ENCODE measurements around the gene DENND4B. TPM values are rescaled to one million over a fixed set of nuclear protein-coding genes. Genes with fewer than 3 reads are reported as not detected.
"Not testable (repeated sequence)": the region's sequence is repeated elsewhere in the genome, so short reads cannot be mapped to it uniquely, and the experiment has no call there.

The DENND4B gene
- total RNA-seq, result 100 to 1,000 TPM in 1 of 2 donors, 10 to 100 TPM in 1; 98.0 to 130 TPM

GRCh38 chr1:153946622-153947241 lies at the start of gene DENND4B:
Gene DENND4B (minus strand): TSS chr1:153946718. CDS start chr1:153944374, 2,344 bp downstream.
- Mint-ChIP-seq H3K4me1 (peaks cover 30% of the 10 kb centered on the region), H3K27ac (peak within 1 kb of the TSS; percentile 96), H3K4me3 (peak within 1 kb of the TSS; percentile 90), H3K27me3 (no peaks in the 10 kb centered on the region), H3K9me3 (no peaks in the 10 kb centered on the region), H3K36me3 (ENCODE audit: low read depth) (peaks cover 86% of the 10 kb centered on the region)
- ATAC-seq (replicated peaks), result peak; percentile 71

GRCh38 chr1:153995640-153996039 lies 49.1 kb upstream of the DENND4B start:
- Mint-ChIP-seq H3K9me3 (no peaks in the 10 kb centered on the region), H3K4me3 (no peak overlapping the region), H3K4me1 (peaks cover 14% of the 10 kb centered on the region), H3K36me3 (ENCODE audit: low read depth) (peaks cover 54% of the 10 kb centered on the region), H3K27ac (peak overlapping the region; percentile 75), H3K27me3 (no peaks in the 10 kb centered on the region)
- no peak for ATAC-seq (replicated peaks)

GRCh38 chr1:153995202-153995601 lies 48.7 kb upstream of the DENND4B start:
- peak overlapping the region; percentile 75 for H3K27ac Mint-ChIP-seq
- peaks cover 57% of the 10 kb centered on the region for H3K36me3 Mint-ChIP-seq (ENCODE audit: low read depth)
- H3K4me1 Mint-ChIP-seq, result peaks cover 18% of the 10 kb centered on the region
- no peak overlapping the region for H3K4me3 Mint-ChIP-seq
- H3K27me3 Mint-ChIP-seq, result no peaks in the 10 kb centered on the region
- H3K9me3 Mint-ChIP-seq, result no peaks in the 10 kb centered on the region
- no peak for ATAC-seq (replicated peaks)

- Mint-ChIP-seq H3K36me3 (ENCODE audit: low read depth) (peaks cover 57% of the 10 kb centered on the region), H3K27me3 (no peaks in the 10 kb centered on the region), H3K9me3 (no peaks in the 10 kb centered on the region), H3K4me3 (peak overlapping the region; percentile 88), H3K4me1 (peaks cover 19% of the 10 kb centered on the region), H3K27ac (peak overlapping the region; percentile 94)
- ATAC-seq (replicated peaks), result no peak
These were observed 45.3 kb upstream of the DENND4B start for GRCh38 chr1:153991806-153992205.

- Mint-ChIP-seq H3K27me3 (no peaks in the 10 kb centered on the region), H3K36me3 (ENCODE audit: low read depth) (peaks cover 57% of the 10 kb centered on the region), H3K4me1 (peaks cover 19% of the 10 kb centered on the region), H3K9me3 (no peaks in the 10 kb centered on the region), H3K4me3 (peak overlapping the region; percentile 88), H3K27ac (peak overlapping the region; percentile 94)
- ATAC-seq (replicated peaks), result no peak
These were observed 44.7 kb upstream of the DENND4B start for GRCh38 chr1:153991151-153991630.

- Mint-ChIP-seq H3K27ac (peak within 1 kb of the TSS; percentile 94), H3K4me1 (peaks cover 19% of the 10 kb centered on the region), H3K27me3 (no peaks in the 10 kb centered on the region), H3K9me3 (no peaks in the 10 kb centered on the region), H3K36me3 (ENCODE audit: low read depth) (peaks cover 53% of the 10 kb centered on the region), H3K4me3 (peak within 1 kb of the TSS; percentile 88)
- peak; percentile 94 for ATAC-seq (replicated peaks)
These were observed 44.1 kb upstream of the DENND4B start, which contains the start of gene RPS27 for GRCh38 chr1:153990468-153991150. Gene RPS27 (plus strand): TSS chr1:153990762. CDS start chr1:153990797, 35 bp downstream.

- Mint-ChIP-seq H3K4me3 (peak overlapping the region; percentile 65), H3K4me1 (peaks cover 16% of the 10 kb centered on the region), H3K9me3 (no peaks in the 10 kb centered on the region), H3K36me3 (ENCODE audit: low read depth) (peaks cover 23% of the 10 kb centered on the region), H3K27ac (peak overlapping the region; percentile 61), H3K27me3 (no peaks in the 10 kb centered on the region)
- ATAC-seq (replicated peaks), result no peak
These were observed 41.1 kb upstream of the DENND4B start for GRCh38 chr1:153987621-153988020.

- Mint-ChIP-seq H3K36me3 (ENCODE audit: low read depth) (peaks cover 8% of the 10 kb centered on the region), H3K4me1 (peaks cover 6% of the 10 kb centered on the region), H3K27ac (peak within 1 kb of the TSS; percentile 61), H3K4me3 (peak within 1 kb of the TSS; percentile 65), H3K27me3 (no peaks in the 10 kb centered on the region), H3K9me3 (no peaks in the 10 kb centered on the region)
- no peak for ATAC-seq (replicated peaks)
These were observed 39.6 kb upstream of the DENND4B start, which contains the start of gene RAB13 for GRCh38 chr1:153985941-153986761. Gene RAB13 (minus strand): TSS chr1:153986339. CDS start chr1:153986236, 103 bp downstream.

- H3K36me3 Mint-ChIP-seq (ENCODE audit: low read depth), result peaks cover 1% of the 10 kb centered on the region
- no peak for ATAC-seq (replicated peaks)
- peaks cover 3% of the 10 kb centered on the region for H3K4me1 Mint-ChIP-seq
- H3K4me3 Mint-ChIP-seq, result peak overlapping the region; percentile 28
- H3K27ac Mint-ChIP-seq, result no peak overlapping the region
- no peaks in the 10 kb centered on the region for H3K9me3 Mint-ChIP-seq
- H3K27me3 Mint-ChIP-seq, result no peaks in the 10 kb centered on the region
These were observed 38.9 kb upstream of the DENND4B start for GRCh38 chr1:153985341-153985912.

- no peak for ATAC-seq (replicated peaks)
- Mint-ChIP-seq H3K36me3 (ENCODE audit: low read depth) (no peaks in the 10 kb centered on the region), H3K9me3 (no peaks in the 10 kb centered on the region), H3K27ac (no peak overlapping the region), H3K4me1 (no peaks in the 10 kb centered on the region), H3K27me3 (no peaks in the 10 kb centered on the region), H3K4me3 (no peak overlapping the region)
These were observed 37.8 kb upstream of the DENND4B start for GRCh38 chr1:153984123-153984894.

- not testable (repeated sequence) for H3K4me1 Mint-ChIP-seq; H3K9me3 Mint-ChIP-seq; H3K27ac Mint-ChIP-seq; H3K36me3 Mint-ChIP-seq (ENCODE audit: low read depth); H3K27me3 Mint-ChIP-seq; H3K4me3 Mint-ChIP-seq; ATAC-seq (replicated peaks)
These were observed 35.2 kb upstream of the DENND4B start for GRCh38 chr1:153981735-153982134.

GRCh38 chr1:153979091-153979490 lies 32.6 kb upstream of the DENND4B start:
- not testable (repeated sequence) for H3K27me3 Mint-ChIP-seq; H3K9me3 Mint-ChIP-seq; ATAC-seq (replicated peaks)
- peaks cover 36% of the 10 kb centered on the region for H3K36me3 Mint-ChIP-seq (ENCODE audit: low read depth)
- H3K4me3 Mint-ChIP-seq, result peak overlapping the region; percentile 98
- H3K4me1 Mint-ChIP-seq, result peaks cover 13% of the 10 kb centered on the region
- H3K27ac Mint-ChIP-seq, result peak overlapping the region; percentile 94

- peaks cover 43% of the 10 kb centered on the region for H3K36me3 Mint-ChIP-seq (ENCODE audit: low read depth)
- peak overlapping the region; percentile 98 for H3K4me3 Mint-ChIP-seq
- H3K27me3 Mint-ChIP-seq, result no peaks in the 10 kb centered on the region
- no peaks in the 10 kb centered on the region for H3K9me3 Mint-ChIP-seq
- H3K27ac Mint-ChIP-seq, result peak overlapping the region; percentile 94
- peaks cover 13% of the 10 kb centered on the region for H3K4me1 Mint-ChIP-seq
- ATAC-seq (replicated peaks), result peak; percentile 5
These were observed 31.9 kb upstream of the DENND4B start for GRCh38 chr1:153978274-153978909.
